GM21619 (cell line): ENCODE measurements around the gene MRPS23.

Experiments
- ATAC-seq: cut with Tn5 transposase; IDR thresholded peaks from one replicate; pipeline ENCODE4 v1.9.1; 2021; ENCODE audit not compliant: unreplicated experiment

MRPS23 gene

DNA sequence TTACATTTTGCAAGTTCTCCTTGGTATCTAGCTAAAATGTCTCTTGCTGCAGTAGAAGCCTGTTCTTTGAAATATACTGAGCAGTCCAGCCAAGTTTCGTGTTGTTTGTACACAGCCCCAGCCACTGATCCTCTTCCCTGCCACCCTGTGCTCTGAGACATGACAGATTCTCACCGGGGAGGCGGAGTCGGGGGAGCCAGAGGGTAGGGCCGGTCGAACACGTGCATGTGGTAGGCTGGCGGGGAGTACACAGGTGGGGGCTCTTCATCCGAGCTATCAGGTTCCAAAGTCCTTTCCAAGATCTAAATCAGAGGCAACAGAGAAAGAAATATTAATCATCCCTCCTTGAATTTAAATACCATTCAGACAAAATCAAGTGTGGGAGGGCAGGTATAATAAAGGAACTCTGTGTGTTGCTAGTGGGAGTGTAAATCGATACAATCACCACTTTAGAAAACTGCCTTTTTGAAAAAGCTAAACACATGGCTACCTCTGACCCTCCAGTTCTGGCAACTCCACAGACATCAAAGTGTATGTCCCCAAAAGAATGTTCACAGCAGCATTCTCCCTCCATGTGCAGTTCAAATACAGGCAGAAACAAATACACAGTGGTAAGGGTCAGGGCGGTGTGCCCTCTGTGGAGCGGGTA lies 29.7 kb upstream of the MRPS23 start:
- ATAC-seq, result no peak

DNA sequence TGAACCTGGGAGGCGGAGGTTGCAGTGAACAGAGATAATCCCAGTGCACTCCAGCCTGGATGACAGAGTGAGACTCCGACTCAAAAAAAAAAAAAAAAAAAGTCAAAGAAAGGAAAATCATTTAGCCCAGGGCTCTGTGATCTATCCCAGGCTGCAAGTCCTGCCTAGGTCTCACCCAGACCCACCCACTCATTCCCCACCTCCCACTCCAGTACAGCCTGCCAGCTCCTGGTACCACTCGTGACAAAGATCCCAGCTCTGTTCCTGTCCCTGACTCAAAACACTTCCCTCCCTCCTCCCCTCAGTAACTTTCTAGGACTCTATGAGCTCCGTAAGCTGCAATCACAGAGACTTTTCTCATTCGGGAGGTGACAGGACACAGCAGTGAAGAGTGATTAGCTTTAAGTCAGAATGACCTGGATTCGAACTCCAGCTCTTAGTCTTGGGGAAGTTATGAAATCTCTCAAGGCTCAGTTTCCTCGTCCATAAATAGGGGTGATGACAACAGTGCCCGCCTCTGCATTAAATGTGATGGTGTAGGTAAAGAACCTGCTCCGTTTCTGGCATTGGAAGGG lies 28.0 kb upstream of the MRPS23 start:
- ATAC-seq, result no peak

DNA sequence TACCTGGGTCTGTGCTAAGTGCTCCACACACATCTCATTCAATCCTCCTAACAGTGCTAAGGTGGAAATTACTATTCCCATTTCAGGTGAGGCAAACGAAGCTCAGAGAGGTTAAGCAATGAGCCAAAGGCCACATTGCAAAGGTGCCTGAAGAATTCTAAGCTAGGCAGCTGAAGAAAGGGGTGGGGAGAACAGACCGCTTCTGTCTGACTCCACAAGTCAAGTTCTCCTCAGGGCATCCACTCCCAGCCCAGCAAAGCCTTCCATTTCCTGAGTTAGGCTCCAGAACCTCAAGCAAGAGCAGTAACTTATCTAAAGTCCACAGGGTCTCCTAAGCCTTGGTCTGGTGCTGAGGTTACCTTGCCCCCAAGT lies 27.0 kb upstream of the MRPS23 start:
- no peak for ATAC-seq

DNA sequence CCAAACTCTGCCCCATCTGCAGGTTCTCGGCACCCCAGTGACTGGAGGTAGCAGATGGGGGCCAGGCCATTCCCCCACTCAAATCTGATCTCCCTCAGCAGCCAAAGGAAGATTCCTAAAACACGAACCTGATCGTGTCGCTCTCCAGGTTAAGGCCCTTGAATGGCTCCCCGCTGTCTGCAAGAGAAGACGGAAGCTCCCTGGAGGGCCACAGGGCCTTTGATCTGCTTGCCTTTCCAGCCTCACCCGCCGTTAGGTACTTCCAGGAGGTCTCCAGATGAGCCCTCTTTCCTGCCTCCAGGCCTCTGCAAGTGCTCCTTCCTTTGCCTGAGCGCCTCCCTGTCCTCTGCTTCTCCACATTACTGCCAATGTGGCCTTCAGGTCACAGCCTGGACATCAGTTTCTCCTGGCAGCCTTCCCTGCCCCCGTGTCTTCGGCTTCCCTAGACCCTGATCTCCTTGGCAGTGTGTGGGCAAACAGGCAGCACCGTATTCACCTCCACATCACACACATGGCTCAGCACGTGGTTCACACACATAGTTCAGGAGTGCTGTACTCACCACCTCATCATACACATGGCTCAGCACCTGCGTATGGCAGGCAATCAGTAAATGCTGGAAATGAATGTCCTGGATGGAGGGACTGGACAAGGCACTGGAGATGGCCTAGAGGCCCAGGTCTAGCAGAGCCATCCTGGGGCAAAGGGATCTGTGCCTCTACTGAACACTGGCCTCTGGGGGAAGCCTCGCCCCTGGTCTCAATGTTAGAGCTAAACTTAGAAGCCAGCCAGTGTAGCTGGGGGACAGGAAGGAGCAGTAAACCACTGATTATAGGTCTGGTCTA lies 26.4 kb upstream of the MRPS23 start:
- ATAC-seq, result no peak

DNA sequence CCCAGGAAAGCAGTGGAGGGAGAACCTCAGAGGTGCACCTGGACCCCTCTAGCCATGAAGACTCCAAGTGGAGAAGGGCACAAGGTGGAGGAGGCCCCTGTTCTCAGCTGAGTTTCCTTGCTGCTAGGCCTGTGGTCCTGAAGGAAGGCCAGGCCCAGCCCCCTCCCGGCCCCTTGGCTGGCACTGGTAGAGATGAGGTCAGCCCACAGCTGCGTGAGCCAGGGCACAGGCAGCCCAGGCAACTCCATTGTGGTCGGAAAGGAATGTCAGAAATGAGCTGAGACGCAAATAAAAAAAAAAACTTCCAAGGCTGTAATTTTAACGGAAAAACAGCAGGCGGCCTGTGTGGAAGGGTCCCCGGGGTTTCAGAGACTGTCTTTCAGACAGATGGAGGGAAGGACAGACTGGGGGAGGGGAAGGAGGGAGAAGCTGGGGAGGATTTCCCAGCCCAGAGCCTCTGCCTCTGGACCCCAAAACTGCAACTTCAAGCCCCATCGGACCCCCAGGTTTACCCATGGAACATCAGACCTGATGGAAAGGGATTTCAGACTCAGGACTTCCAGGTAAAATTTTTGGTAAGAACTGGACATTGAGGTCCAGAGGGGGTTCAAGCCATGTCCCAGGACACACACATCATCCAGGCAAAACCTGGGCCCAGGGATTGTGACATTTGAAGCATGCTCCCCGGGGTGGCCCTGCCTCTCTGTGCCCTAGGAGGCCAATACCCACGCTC lies 25.6 kb upstream of the MRPS23 start:
- ATAC-seq, result no peak

DNA sequence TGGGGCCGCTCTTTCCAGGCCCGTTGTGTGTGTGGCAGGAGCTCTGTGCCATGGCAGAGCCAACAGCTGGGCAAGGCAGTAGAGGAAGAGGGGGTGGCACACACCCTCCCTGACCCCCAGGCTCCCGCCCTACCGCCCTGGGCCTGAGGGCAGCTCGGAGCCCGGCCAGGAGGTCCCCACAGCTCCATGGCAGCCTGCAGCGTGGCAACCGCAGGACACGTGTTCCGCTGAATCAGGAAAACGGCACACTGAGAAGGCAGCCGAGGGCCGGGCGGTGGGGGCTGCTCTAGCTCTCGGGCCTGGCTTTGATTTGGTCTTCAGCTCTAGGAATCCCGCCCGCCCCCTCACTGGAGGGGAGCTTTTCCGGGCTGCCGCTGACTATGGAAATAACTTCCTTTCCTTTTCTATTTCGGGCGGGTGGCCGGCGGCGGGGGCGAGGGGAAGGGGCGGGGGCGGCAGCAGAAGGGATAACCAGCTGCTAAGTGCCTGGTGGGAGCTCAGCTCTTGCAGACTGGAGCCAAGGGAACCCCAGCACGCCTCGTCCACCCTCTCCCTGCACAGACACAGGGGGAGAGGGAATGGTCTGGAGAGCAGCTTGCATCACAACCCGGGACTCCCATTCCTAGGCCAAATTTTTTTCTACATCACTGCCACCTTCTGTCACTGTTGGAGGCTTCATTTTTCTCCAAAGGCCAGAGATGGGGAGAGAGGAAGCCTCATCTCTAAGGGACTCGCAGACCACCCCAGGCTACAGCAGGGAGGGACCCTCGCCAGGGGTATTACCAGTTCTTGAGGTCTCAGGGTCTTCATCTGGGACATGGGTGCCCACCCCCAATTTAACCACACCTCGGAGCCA lies 24.8 kb upstream of the MRPS23 start:
- ATAC-seq, result no peak

DNA sequence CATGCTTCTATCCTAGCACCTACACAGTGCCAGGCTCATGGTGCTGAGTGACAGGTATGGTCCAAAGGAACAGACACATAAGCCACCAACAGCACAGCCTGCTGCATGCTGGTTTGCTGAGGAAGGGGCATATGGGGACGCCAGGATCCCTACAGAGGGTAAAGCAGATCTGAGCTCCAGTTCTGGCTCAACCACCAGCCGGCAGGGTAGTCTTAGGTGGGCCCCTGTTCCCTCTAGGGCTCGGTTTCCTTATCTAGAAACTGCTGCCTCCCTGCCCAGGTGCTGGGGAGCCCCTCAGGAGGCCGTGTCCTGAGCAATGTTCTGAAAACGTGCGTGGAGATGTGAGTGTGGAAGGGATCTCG lies 24.2 kb upstream of the MRPS23 start:
- ATAC-seq, result no peak

DNA sequence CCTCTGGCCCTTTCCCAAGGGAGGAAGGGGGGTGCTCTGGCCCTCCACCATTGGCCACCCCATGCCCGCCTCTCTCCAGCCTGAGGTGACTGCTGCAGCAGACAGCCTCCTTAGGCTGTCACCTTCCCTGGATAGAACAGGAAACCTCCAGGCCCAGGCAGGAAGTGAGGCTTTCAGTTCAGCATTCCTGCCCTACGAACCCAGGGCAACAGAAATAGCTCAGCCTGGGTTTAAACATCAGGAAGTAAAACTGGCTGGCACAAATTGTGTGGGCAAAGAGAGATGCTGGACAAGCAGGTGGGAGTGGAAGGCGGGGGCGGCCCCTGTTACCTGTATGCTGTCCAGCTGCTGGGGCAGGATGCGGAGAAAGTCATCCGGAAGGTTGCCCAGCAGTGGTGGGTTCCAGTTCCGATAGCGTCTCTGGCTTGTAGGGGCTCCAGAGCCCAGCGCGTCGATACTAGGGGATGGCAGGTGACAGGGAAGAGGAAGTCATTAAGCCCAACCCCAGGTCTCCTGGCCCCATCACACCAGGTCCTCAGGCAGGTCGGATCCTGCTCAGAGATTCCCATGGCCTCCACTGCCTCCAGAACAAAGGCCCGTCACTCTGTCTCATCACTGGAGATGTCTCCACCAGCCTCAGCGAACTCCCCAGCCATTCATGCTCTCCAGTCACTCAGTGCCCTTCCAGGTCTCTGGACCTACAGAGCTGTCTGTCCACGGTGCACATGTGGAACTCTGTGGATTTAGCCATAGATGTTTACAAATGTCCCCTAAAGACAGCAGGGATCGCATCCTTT lies 23.6 kb upstream of the MRPS23 start:
- ATAC-seq, result no peak

DNA sequence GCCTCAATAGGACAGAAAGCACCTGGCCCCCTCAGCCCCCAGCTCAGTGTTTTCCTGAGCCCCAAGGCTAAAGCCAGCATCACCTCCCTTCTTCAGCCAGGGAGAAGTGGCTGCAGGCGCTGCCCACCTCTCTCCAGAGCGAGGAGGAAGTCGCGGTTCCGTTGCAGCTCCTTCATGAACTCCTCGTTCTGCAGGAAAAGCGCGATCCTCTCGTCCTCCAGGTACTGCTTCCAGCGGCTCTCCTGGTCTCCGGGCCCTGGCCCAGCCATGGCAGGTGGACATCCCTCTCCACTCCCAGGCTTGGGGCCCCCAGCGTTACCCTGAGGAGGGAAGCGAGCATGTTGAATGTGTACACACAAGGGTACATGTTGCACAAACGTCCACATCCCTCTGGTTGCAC lies 22.7 kb upstream of the MRPS23 start:
- ATAC-seq, result no peak

DNA sequence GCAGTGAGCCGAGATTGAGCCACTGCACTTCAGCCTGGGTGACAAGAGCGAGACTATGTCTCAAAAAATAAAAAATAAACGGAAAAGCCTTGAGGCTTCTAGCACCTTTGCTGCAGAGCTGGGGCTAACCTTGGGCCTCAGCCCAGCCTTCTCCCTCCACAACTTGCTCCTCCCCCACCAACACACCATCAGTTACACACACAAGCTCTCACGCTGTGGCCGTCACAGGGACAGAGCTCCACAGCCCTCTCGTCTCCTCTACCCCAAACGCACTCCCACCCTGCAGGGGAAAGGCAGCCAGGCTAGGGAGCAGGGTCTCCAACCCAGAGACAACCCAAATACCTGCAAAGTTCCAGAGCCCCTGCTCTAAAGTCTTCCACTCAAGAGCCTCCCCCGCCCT lies 22.0 kb upstream of the MRPS23 start:
- ATAC-seq, result no peak

DNA sequence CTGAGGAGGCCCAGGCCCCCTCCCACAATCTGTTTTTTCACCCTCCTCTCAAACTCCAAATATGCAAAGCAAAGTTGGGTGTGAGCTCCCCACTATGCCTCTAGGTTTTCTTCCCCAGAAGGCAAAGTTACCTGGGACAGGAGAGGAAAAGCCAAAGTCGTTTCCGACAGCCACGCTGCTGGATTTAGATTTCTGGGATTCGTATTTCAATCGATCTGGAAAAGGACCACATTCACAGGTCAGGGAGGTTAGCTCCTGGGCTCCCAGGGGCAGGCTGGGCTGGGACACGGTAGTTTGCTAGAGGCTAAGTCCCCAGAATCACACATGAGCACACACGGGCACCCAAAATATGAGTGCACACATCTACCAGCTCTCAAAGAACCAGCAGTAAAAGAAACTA lies 21.3 kb upstream of the MRPS23 start:
- ATAC-seq, result no peak

DNA sequence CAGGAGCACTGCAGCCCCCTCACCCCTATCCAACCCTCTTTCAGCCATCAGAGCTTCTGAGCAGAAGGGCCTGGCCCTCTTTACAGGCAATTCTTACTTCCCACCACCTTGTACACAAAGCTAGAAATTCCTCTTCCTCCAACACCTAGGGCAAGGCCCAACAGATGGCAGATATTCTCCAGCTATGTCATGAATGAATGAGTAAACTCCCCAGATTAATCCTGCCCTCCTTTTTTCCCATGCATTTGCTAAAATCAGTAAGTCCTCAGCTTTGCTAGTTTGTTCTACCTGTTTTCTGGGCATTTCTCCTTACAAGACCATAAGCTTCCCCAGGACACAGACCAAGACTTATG lies 20.4 kb upstream of the MRPS23 start:
- no peak for ATAC-seq

DNA sequence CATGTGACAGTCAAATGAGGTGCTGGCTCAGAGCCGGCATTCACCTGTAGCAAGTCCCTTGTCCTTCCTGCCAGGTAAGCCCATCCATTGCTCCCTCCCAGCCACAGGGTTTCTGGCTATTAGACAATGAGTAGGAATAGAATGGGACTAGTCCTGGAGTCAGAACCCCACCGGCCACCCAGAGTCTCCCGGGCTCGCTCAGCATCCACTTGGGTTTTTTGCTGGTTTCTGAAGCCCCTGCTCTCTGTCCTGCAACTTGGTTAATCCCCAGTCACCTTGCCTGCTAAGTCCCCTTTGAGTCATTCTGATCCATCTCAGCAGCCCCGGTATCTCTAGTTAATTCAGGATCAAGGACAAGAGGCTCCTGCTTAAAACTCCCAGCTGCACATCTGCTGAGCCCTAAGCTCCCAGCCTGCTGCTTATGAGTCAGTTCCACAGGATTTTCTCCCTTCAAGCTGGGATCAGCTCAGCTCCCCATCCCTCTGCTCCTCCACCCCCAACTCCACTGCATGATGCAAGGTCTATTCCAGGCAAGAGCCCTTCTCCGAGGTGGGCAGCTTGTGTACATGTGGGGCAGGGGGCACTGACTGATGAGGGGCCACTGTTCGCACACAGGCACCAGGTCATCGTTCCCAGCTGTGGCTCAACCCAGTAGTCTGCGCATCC lies 19.9 kb upstream of the MRPS23 start:
- no peak for ATAC-seq

DNA sequence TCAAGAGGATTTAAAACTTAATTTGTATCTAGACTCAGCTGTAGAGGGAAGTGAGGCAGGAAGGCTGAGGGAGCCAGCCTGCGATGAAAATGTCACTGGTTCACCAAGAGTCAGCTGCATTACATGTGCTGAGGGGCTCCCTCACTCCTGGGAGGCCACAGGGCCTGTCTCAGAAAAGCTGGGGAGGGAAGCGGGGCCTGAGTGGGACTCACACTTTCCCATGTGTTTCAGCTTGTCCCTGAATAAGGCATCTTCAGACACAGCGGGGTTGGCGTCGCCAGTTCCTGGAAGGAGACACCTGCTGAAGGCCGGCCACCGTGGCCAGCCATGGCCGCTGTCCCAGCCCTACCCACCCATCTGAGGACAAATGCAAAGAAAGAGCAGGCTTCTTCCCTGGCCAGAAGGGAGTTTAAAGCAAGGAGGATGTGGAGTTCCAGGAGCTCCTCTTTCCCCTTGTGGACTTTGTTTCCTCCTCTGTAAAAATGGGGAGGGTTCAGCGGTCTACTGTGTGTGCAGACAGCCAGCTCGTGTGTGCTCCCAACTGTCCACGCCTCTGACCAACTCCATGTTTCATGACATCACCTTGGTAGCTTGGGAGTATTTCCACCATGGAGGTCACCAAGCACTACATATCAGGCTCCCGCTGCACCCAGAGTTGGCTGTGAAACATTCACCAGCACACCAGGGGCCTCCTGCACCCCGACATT lies 19.2 kb upstream of the MRPS23 start:
- ATAC-seq, result no peak

DNA sequence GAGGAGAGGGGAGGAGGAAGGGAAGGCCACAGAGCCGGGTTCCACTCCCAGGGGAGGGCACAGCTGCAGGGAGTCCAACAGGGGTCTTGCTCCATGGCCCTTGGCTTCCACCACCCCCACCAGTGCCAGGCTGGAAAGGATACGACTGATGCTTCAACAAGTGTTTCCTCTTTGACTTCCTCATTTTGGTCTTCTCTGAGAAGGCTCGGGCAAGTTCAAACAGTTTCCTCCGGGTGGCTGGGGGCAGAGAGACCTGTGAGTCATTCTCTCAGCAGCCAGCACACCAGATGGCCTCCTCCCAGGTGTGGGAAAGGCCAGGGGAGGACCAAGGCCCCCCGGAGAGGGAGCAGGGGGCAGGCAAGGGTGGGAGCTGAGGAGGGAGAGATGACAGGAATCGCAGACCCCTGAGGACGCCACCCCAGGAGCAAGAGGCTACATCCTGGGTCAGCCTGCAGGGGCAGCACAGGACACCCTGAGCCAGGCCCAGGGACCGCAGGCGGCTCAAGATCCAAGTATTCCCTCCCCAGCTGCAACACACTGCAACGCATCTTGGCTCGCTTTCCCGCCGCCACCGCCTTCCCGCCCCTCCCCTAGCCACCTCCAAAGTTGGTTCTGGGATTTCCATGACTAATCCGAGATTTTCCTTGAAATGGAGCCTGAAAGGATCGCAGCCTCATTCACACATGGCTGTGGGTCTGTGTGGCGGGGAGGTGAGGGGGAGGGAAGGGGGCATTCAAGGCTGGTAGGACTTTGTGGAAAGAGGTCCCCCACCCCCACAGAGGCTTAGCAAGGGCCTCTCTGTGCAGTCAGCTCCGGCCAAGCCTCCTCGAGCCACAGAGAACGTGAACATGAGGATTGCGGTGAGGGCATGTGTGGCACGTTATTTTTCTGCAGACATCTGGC lies 18.4 kb upstream of the MRPS23 start:
- ATAC-seq, result peak; percentile 93

DNA sequence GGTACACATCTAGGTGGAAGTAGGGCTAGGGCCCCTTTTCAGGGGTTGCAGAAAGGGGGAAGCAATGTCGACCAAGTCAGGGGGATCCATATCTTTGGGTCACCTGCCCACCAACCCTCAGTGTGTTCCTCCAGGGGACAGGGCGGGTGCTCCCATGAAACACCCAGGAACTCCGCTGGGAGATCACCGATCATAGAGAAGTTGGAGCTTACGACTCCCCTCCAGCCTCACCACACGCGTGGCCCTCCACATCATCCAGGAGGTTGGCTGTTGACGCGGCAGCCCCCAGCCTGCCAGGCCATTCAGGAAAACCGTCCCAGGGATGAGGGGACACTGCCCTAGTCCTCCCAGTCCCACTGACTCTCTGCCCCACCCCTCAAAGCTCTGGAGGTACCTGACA lies 17.3 kb upstream of the MRPS23 start:
- ATAC-seq, result no peak

DNA sequence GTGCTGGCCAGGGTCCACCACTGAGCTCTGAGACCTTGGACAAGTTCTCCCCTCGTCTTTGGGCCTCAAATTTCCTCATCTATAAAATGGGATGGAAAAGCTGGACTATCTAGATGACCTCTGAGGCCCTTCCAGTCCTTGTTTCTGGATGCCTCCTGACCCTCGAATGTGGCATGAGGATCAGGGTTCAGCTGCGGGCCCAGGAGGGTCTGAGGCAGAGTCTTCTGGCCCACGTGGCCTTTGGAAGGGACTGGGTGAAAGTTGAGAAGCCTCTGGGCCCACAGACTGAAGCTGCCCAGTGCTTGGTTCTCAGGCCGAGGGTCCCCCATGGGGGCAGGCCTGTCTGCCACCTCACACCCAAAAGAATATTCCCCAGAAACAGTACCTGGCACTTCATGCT lies 16.9 kb upstream of the MRPS23 start:
- no peak for ATAC-seq

DNA sequence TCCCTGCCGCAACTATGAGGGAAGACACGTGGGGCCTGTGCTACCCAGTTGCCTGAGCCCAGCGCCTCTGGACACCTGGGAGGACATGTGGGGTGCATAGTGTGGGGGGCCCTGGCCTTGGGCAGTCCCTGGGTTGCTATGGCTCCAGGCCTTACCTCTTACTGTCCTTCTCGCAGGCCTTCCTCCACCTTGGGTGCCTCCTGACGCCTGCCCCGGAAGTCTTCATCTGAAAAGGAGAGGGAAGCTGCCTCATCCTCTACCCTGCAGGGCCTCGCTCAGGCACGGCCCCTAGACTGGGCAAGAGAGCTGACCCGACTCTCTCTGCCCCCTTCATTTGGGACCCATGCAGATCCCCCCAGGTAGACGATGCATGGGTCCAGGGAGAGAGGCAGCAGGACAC lies 16.5 kb upstream of the MRPS23 start:
- ATAC-seq, result no peak
